NOMO-1 treated with DMSO at 0.1 percent for 48 hours (cell line): ENCODE data around the gene RPS29.
"Not testable (repeated sequence)": the region's sequence is repeated elsewhere in the genome, so short reads cannot be mapped to it uniquely, and the experiment has no call there.

Experiments
- DNase-seq: peaks from one replicate; lab custom pipeline; 2025; ENCODE audit not compliant: unreplicated experiment; lab: John Stamatoyannopoulos, UW

The RPS29 gene

GRCh38 chr14:49585803-49586672 lies at the start of gene RPS29:
Gene RPS29, minus strand, starts transcription at chr14:49586380. Its CDS starts 34 bp downstream, at chr14:49586346.
- DNase-seq: peak; percentile 97

GRCh38 chr14:49634547-49635334 lies 48.6 kb upstream of the RPS29 start, which contains the start of gene DNAAF2:
Gene DNAAF2, minus strand, starts transcription at chr14:49635244. Its CDS starts 95 bp downstream, at chr14:49635149.
- DNase-seq: peak; percentile 54

GRCh38 chr14:49633640-49634546 lies 47.7 kb upstream of the RPS29 start:
- peak; percentile 92 for DNase-seq

- no peak for DNase-seq
Observed at GRCh38 chr14:49623941-49624839, 38.0 kb upstream of the RPS29 start.

GRCh38 chr14:49623387-49623786 lies 37.2 kb upstream of the RPS29 start:
- DNase-seq: no peak

GRCh38 chr14:49622022-49622607 lies 35.9 kb upstream of the RPS29 start:
- DNase-seq: no peak

- peak; percentile 68 for DNase-seq
Observed at GRCh38 chr14:49621114-49621881, 35.1 kb upstream of the RPS29 start.

GRCh38 chr14:49620182-49621113 lies 34.3 kb upstream of the RPS29 start, which contains the start of the genes MGAT2 and RPL36AL:
Gene MGAT2, plus strand, starts transcription at chr14:49620799. Its CDS starts 470 bp downstream, at chr14:49621269.
Gene RPL36AL, minus strand, starts transcription at chr14:49620626. Its CDS starts 1,522 bp downstream, at chr14:49619104.
- DNase-seq: peak; percentile 96

GRCh38 chr14:49619730-49620129 lies 33.5 kb upstream of the RPS29 start:
- no peak for DNase-seq

GRCh38 chr14:49619273-49619672 lies 33.1 kb upstream of the RPS29 start:
- DNase-seq: not testable (repeated sequence)

GRCh38 chr14:49617852-49618519 lies 31.8 kb upstream of the RPS29 start:
- DNase-seq: no peak

- no peak for DNase-seq
Observed at GRCh38 chr14:49615776-49616175, 29.6 kb upstream of the RPS29 start.

- no peak for DNase-seq
Observed at GRCh38 chr14:49614196-49614595, 28.0 kb upstream of the RPS29 start.

GRCh38 chr14:49612671-49613070 lies 26.5 kb upstream of the RPS29 start:
- no peak for DNase-seq

- DNase-seq: no peak
Observed at GRCh38 chr14:49612251-49612650, 26.1 kb upstream of the RPS29 start.

GRCh38 chr14:49607583-49607982 lies 21.4 kb upstream of the RPS29 start:
- no peak for DNase-seq
